HG03066 (cell line): ENCODE data around the gene GPR176.
A peak's percentile ranks its signal among the peaks of the same experiment; 100 is the strongest.
"Not testable (repeated sequence)": the region's sequence is repeated elsewhere in the genome, so short reads cannot be mapped to it uniquely, and the experiment has no call there.

Source experiments
- ATAC-seq: cut with Tn5 transposase; IDR thresholded peaks from one replicate; pipeline ENCODE4 v1.9.1; 2021; ENCODE audit warnings: low read depth; ENCODE audit not compliant: unreplicated experiment

Gene GPR176

GRCh38 chr15:39819533-39819932 lies 100.5 kb downstream of the GPR176 start:
- no peak for ATAC-seq

DNA sequence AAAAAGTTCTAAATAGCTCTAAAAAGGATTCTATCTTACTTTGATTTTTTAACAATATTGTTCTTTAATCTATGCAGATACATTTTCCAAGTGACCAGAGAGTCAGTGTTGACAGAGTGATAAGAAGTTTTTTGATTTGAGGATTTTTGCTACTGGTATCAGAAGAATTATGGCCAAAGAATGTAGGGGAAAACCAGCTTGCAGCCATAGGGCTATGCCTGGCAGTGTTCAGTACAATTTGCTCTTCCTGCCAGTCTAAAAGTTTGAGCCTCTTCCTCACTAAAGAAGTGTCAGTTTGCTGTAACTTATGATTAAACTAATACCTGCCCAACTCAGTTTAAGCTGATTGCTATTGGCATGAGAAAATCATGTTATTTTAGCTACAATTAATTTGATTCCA lies 102.2 kb downstream of the GPR176 start:
- no peak for ATAC-seq

DNA sequence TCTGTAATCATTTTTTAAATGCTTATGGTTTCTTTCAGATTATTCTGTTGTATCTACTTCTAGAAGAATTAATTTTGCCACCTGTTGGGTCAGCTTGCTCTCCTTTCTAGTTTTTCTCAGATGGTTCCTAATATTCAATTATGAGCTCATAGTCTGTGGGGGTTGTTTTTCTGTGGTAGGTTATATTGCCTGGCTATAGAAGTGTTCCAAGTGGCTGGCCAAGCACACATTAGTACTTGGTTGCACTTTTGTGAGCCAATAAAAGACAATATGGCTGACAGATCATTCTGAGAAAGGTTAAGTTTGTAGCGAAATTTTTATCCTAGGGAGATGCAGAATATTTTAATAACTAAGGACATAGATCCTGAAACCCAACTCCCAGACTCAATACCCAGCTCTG lies 105.6 kb downstream of the GPR176 start:
- ATAC-seq, result no peak

GRCh38 chr15:39812651-39813050 lies 107.4 kb downstream of the GPR176 start:
- ATAC-seq, result not testable (repeated sequence)

- ATAC-seq, result no peak
These were observed 111.2 kb downstream of the GPR176 start for GRCh38 chr15:39808909-39809308.

DNA sequence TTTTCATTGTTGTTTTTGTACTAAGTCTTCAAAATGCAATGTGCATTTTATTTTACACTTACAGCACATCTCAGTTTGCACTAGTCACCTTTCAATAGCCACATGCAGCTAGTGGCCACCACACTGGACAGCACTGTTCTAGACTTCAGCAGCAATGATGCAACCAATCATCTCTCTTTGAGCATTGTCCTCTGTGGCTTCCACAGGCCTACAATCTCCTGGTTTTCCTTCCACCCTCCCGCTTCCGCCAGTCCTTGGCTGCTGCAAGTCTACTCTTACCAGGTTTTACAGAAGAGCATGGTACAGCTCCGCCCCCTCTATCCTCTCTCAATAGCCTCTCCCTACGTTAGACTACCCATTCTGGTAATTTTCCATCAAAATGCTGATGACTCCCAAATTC lies 112.3 kb downstream of the GPR176 start:
- ATAC-seq, result no peak

- ATAC-seq, result no peak
These were observed 116.0 kb downstream of the GPR176 start for GRCh38 chr15:39804026-39804425.

GRCh38 chr15:39803016-39803415 lies 117.0 kb downstream of the GPR176 start:
- no peak for ATAC-seq

- peak; percentile 70 for ATAC-seq
These were observed 118.3 kb downstream of the GPR176 start for GRCh38 chr15:39801641-39802309.

GRCh38 chr15:39799552-39800011 lies 120.5 kb downstream of the GPR176 start:
- ATAC-seq, result no peak

DNA sequence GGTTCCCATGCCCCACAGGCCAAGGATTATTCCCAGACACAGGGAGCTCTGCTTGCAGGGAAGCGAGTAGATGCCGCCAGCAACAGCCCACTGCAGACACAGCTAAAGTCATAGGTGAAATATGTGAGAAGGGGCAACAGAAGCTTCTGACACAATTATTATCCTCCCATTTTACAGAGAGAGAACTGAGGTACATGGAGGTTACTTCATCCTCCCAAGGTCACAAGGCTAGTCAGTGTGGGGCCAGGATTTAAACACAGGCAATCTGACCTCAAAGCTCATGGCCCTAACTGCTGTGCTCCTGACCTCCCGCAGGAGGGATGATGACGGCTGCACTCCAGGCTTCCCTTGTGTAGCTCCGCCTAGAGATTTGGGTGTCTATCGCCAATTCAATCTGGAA lies 121.7 kb downstream of the GPR176 start:
- no peak for ATAC-seq

GRCh38 chr15:39797407-39797806 lies 122.7 kb downstream of the GPR176 start:
- ATAC-seq, result no peak

GRCh38 chr15:39796601-39797000 lies 123.5 kb downstream of the GPR176 start:
- no peak for ATAC-seq

- ATAC-seq, result no peak
These were observed 124.6 kb downstream of the GPR176 start for GRCh38 chr15:39795486-39795885.

- ATAC-seq, result no peak
These were observed 125.1 kb downstream of the GPR176 start for GRCh38 chr15:39794954-39795353.

DNA sequence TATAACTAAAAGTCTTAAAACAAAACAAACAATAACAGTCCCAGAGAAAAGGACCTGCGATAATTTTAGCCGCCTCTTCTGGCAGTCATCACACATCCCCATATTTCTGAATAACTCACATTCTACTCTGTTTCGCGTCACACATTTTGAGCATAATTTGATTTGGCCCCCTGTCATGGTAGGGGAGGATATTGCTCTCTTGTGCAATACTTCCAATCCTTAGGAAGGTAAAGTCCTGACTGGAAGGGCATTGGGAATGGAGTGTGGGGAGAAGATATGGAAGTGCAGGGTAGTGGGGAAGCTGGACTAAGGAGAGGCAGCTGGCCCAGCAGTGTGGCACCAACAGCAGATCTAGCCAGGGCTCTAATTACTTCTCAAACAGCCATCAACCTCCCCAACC lies 126.1 kb downstream of the GPR176 start:
- ATAC-seq, result no peak

- no peak for ATAC-seq
These were observed 127.2 kb downstream of the GPR176 start for GRCh38 chr15:39792844-39793335.

DNA sequence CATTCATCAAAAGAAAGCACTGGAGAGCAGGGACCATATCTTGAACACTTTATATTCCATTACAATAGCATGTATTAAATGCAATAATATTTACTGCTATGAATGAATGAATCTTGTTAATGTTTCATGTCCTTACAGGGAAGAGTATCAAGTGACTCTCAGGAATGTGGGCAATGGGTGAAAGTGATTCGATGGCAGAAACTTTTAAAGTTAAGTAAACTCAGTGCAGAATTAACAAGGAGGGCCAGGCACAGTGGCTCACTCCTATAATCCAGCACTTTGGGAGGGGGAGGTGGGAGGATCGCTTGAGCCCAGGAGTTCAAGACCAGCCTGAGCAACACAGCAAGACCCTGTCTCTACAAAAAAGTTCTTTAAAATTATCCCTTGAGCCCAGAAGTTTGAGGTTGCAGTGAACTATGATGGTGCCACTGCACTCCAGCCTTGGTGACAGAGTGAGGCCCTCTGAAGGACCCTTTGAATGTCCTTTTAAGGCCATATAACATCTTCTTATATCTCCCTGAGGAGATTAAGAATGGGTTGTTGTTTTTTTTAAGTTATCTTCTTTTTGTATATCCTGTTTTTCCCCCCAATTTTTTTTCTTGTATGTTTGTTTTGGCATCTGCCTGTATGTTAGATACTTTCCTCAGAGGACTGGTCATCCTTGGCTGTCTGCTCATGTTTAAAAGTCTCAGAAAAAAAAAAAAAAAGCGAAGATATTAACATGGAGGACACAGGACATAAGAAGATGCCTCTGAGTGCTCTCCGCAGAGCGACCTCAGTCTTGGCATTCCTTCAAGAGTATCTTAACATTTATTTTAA lies 127.8 kb downstream of the GPR176 start:
- no peak for ATAC-seq

- no peak for ATAC-seq
These were observed 130.3 kb downstream of the GPR176 start for GRCh38 chr15:39789736-39790135.

DNA sequence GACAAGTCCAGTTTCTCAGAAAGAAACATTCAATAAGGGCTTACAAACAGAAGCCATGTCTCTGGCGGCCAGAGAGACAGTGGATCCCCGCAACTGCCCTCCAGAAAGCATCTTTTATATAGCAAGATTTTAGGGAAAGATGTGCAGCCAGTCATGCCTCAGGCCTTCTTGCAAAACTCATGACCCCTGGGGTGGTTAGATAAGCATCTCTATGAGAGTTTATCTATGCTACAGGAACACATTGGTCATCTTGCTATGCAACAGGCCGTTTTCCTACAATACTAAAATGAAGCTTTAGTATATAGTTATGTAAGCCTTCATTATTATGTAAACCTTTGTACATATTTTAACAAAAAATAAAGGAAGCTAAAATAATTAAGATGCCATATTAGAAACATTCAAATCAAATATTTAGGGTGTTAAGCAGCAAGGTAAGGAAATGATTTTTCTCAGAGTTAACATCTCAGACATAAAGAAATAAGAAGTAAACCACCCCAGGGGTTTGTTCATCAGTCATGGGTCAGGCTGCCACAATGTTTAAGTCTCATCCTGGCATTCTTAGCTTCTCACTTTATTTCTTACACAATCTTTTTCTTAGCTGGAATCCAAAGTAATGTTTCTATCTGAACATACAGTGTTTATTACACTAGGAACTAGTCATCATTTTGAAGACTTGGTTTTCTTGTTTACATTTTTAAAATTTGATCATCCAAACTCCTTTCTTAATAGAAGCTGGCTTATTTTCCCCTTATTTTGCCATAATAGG lies 131.1 kb downstream of the GPR176 start:
- ATAC-seq, result no peak

DNA sequence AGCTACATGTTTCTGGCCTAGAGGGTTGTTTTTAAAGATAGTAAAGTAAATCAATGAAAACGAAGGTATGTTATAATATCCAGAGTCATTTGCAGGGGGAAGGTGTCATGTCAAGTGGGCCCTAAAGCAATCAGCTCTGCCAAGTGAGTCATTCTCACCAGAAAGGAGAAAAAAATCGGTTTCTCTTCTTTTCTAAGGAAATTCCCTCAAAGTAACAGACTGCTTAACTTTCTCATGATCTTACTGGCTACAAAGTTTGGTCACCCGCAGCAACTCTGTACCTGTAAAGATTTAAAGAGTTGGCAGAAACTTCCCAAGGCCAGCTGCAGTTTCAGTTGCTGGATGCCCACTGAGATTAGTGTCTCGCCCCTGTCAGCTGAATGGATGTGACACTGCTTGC lies 132.0 kb downstream of the GPR176 start:
- ATAC-seq, result no peak
